Endodermal cell (in vitro differentiated cells): Measurements from ENCODE around the gene DIPK1A. TPM values are rescaled to one million over a fixed set of nuclear protein-coding genes. Genes with fewer than 3 reads are reported as not detected.

ENCODE experiments used
- DNase-seq: peaks from one replicate; pipeline ENCODE4 v3.0.0-alpha.2; 2017
- H3K27ac ChIP-seq: 2 replicates; pipeline ENCODE4 v1.5.1; 2013; ENCODE audit warnings: mild to moderate bottlenecking, low read depth, low read length, moderate library complexity
- H3K27me3 ChIP-seq: 2 replicates; pipeline ENCODE4 v1.6.1; 2013; ENCODE audit warnings: mild to moderate bottlenecking, low read length, moderate library complexity; ENCODE audit not compliant: insufficient read depth, control insufficient read depth, poor library complexity, severe bottlenecking
- H3K36me3 ChIP-seq: 2 replicates; pipeline ENCODE4 v1.7.0; 2013; ENCODE audit warnings: mild to moderate bottlenecking, low read length, moderate library complexity; ENCODE audit not compliant: control insufficient read depth, insufficient read depth
- H3K4me1 ChIP-seq: one replicate; pipeline ENCODE4 v1.7.0; 2013; ENCODE audit warnings: low read length; ENCODE audit not compliant: control insufficient read depth, insufficient read depth
- H3K4me3 ChIP-seq: 2 replicates; pipeline ENCODE4 v1.5.1; 2013; ENCODE audit warnings: mild to moderate bottlenecking, low read length, moderate library complexity
- H3K9ac ChIP-seq: 2 replicates; pipeline ENCODE4 v1.6.1; 2013; ENCODE audit warnings: mild to moderate bottlenecking, low read length, moderate library complexity; ENCODE audit not compliant: poor library complexity, severe bottlenecking; ENCODE audit errors: extremely low read depth
- H3K9me3 ChIP-seq: 2 replicates; pipeline ENCODE4 v1.6.1; 2013; ENCODE audit warnings: mild to moderate bottlenecking, low read length, moderate library complexity; ENCODE audit not compliant: control insufficient read depth
- H3K27ac Mint-ChIP-seq: 2 replicates; pipeline ENCODE4 v1.8.0; 2020; ENCODE audit warnings: mixed read lengths
- H3K27me3 Mint-ChIP-seq: 2 replicates; pipeline ENCODE4 v1.8.0; 2021; ENCODE audit warnings: mild to moderate bottlenecking, mixed read lengths; ENCODE audit not compliant: insufficient read depth
- H3K36me3 Mint-ChIP-seq: 2 replicates; pipeline ENCODE4 v1.8.0; 2020; ENCODE audit warnings: low read depth, mixed read lengths
- H3K4me1 Mint-ChIP-seq: 2 replicates; pipeline ENCODE4 v1.8.0; 2020; ENCODE audit warnings: mixed read lengths
- H3K4me3 Mint-ChIP-seq: 2 replicates; pipeline ENCODE4 v1.8.0; 2020; ENCODE audit warnings: mild to moderate bottlenecking, moderate library complexity, mixed read lengths
- H3K9me3 Mint-ChIP-seq: 2 replicates; pipeline ENCODE4 v1.8.0; 2020; ENCODE audit warnings: mild to moderate bottlenecking, mixed read lengths
- CTCF ChIP-seq: fragments of 200-600 bp; sonication (generic); conservative IDR thresholded peaks from 2 replicates; pipeline ENCODE4 v1.5.0; 2021; ENCODE audit warnings: antibody characterized with exemption, mild to moderate bottlenecking
- WGBS, 2 experiments: methylation state at CpG; one replicate each; pipeline versions ENCODE4 v1.1.5 to v1.1.7; 2013; ENCODE audit warnings: missing lambda C conversion rate in 2 of 2, mixed read lengths in 1 of 2; ENCODE audit not compliant: insufficient coverage in 1 of 2, insufficient read length in 1 of 2; 5-methylcytosine and 5-hydroxymethylcytosine counted together
- total RNA-seq, 2 donors: library from RNA; stranded (reverse); fragmentation: NEBNext Ultra II Directional in 1 of 2; extraction: Animal tissue kit (Norgen Biotek cat#: 25700) in 1 of 2; gene quantifications; 2 replicates in 1 of 2; 3 replicates in 1 of 2; pipeline ENCODE4 v1.2.1, GENCODE V29; 2021

DIPK1A gene
- total RNA-seq, 2 donors from 2014 or later, result 4.0 to 6.6 TPM

GRCh38 chr1:92949937-92950817 lies 11.1 kb downstream of the DIPK1A start:
- H3K9me3 Mint-ChIP-seq, result no peaks in the 10 kb centered on the region
- no peak for TF ChIP-seq CTCF
- no peaks in the 10 kb centered on the region for H3K4me1 Mint-ChIP-seq
- DNase-seq, result no peak
- H3K36me3 Mint-ChIP-seq, result no peaks in the 10 kb centered on the region
- Histone ChIP-seq H3K4me1 (no peaks in the 10 kb centered on the region), H3K36me3 (no peaks in the 10 kb centered on the region), H3K27me3 (no peaks in the 10 kb centered on the region), H3K27ac (no peak overlapping the region), H3K9ac (no peak overlapping the region), H3K4me3 (no peak overlapping the region), H3K9me3 (no peaks in the 10 kb centered on the region)
- H3K4me3 Mint-ChIP-seq, result no peak overlapping the region
- 84 to 89% methylated on average over 5 to 7 of the region's 7 CpGs for WGBS, 2 experiments
- no peaks in the 10 kb centered on the region for H3K27me3 Mint-ChIP-seq
- H3K27ac Mint-ChIP-seq, result no peak overlapping the region

GRCh38 chr1:92948071-92948470 lies 13.2 kb downstream of the DIPK1A start:
- no peak for DNase-seq
- H3K27ac ChIP-seq, result no peak overlapping the region
- H3K9me3 ChIP-seq, result no peaks in the 10 kb centered on the region
- no peaks in the 10 kb centered on the region for H3K27me3 ChIP-seq
- Mint-ChIP-seq H3K4me3 (no peak overlapping the region), H3K4me1 (no peaks in the 10 kb centered on the region), H3K27ac (no peak overlapping the region), H3K9me3 (no peaks in the 10 kb centered on the region), H3K36me3 (no peaks in the 10 kb centered on the region), H3K27me3 (no peaks in the 10 kb centered on the region)
- no peaks in the 10 kb centered on the region for H3K36me3 ChIP-seq
- no peak for TF ChIP-seq CTCF
- no peak overlapping the region for H3K9ac ChIP-seq
- H3K4me1 ChIP-seq, result no peaks in the 10 kb centered on the region
- H3K4me3 ChIP-seq, result no peak overlapping the region
- 100% methylated on average over 1 of the region's 1 CpG for WGBS, 2 experiments

DNA sequence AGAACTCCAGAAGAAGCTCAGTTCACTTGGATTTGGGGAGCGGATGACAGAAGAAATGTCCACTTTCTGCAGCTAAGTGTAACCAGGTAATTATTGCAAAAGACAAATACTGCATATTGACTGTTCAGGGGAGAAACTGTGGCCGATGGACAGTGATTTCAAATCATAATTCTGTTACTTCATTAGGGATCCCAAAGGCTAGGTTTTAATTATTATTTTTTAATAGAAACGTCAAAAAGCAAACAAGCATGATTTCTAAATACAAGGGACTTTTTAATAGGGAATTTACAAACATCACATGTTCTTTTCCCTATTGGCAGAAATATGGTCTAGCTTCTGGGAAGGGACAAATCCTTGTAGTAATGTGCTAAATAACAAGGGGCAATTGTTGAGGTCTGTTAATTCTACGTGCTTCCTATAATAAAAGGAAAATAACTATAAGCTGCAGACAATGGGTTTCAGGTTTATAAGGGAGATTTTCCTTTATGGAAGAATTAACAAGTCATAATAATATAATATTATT lies 15.5 kb downstream of the DIPK1A start:
- TF ChIP-seq CTCF, result no peak
- H3K27ac Mint-ChIP-seq, result no peak overlapping the region
- Histone ChIP-seq H3K9ac (no peak overlapping the region), H3K4me1 (no peaks in the 10 kb centered on the region), H3K4me3 (no peak overlapping the region), H3K27me3 (no peaks in the 10 kb centered on the region), H3K27ac (no peak overlapping the region), H3K36me3 (no peaks in the 10 kb centered on the region), H3K9me3 (no peaks in the 10 kb centered on the region)
- 90 to 100% methylated on average over 1 to 4 of the region's 4 CpGs for WGBS, 2 experiments
- no peak for DNase-seq
- H3K27me3 Mint-ChIP-seq, result no peaks in the 10 kb centered on the region
- no peaks in the 10 kb centered on the region for H3K36me3 Mint-ChIP-seq
- H3K4me3 Mint-ChIP-seq, result no peak overlapping the region
- no peaks in the 10 kb centered on the region for H3K9me3 Mint-ChIP-seq
- no peaks in the 10 kb centered on the region for H3K4me1 Mint-ChIP-seq
